ENCODE data around the gene CD99L2.

DNA sequence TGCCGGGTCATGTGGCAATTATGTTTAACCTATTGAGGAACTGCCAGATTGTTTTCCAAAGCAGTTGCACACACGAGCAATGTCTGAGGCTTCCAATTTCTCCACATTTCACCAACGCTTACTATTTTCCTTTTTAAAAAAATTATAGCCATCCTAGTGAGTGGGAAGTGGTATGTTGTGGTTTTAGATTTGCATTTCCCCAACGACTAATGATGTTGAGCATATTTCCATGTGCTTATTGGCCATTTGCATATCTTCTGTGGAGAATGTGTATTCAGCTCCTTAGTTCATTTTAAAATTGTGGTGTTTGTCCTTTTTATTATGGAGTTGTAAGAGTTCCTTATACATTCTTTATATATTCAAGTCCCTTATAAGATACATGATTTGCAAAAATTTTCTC is 145.1 kb downstream of the CD99L2 start:
- no peak for TF ChIP-seq POLR2A (IDR thresholded peaks at IDR 0.05)
- TF ChIP-seq, protein P1, sequence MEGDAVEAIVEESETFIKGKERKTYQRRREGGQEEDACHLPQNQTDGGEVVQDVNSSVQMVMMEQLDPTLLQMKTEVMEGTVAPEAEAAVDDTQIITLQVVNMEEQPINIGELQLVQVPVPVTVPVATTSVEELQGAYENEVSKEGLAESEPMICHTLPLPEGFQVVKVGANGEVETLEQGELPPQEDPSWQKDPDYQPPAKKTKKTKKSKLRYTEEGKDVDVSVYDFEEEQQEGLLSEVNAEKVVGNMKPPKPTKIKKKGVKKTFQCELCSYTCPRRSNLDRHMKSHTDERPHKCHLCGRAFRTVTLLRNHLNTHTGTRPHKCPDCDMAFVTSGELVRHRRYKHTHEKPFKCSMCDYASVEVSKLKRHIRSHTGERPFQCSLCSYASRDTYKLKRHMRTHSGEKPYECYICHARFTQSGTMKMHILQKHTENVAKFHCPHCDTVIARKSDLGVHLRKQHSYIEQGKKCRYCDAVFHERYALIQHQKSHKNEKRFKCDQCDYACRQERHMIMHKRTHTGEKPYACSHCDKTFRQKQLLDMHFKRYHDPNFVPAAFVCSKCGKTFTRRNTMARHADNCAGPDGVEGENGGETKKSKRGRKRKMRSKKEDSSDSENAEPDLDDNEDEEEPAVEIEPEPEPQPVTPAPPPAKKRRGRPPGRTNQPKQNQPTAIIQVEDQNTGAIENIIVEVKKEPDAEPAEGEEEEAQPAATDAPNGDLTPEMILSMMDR (IDR thresholded peaks at IDR 0.05): no peak

All from adrenal gland (tissue), 5 donors.